22Rv1 (cell line): Measurements from ENCODE around the gene PSMA4.
A peak's percentile ranks its signal among the peaks of the same experiment; 100 is the strongest.

Source experiments
- H3K27ac ChIP-seq: fragments of 450-650 bp; 2 replicates; pipeline ENCODE4 v1.5.1; 2017
- ZFX ChIP-seq: fragments of 450-650 bp; IDR thresholded peaks from 2 replicates; pipeline ENCODE4 v1.6.1; 2017; ENCODE audit warnings: antibody characterized with exemption, borderline replicate concordance
- TF ChIP-seq, protein P1 (sequence below): fragments of 450-650 bp; IDR thresholded peaks from 2 replicates; pipeline ENCODE4 v1.5.1; 2017; ENCODE audit warnings: mild to moderate bottlenecking

PSMA4 gene

DNA sequence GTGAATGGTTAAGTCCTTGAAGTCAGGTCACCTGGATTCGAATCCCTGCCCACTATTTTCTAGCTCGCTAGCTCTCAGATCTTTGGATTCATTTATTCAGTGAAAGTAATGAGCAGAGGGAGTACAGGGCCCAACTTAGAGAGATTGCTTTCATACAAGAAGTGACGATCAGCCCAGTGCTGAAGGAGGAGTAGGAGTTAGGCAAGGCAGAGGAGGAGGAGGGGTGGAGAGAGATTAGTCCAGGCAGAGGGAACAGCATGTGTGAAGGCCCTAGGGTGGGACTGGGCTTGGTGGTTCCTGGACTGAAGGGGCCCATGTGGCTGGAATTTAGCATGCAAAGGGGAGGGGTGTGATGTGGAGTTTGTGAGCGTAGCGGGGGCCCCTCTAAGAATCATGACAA is 21.2 kb downstream of the PSMA4 start:
- TF ChIP-seq, protein P1, sequence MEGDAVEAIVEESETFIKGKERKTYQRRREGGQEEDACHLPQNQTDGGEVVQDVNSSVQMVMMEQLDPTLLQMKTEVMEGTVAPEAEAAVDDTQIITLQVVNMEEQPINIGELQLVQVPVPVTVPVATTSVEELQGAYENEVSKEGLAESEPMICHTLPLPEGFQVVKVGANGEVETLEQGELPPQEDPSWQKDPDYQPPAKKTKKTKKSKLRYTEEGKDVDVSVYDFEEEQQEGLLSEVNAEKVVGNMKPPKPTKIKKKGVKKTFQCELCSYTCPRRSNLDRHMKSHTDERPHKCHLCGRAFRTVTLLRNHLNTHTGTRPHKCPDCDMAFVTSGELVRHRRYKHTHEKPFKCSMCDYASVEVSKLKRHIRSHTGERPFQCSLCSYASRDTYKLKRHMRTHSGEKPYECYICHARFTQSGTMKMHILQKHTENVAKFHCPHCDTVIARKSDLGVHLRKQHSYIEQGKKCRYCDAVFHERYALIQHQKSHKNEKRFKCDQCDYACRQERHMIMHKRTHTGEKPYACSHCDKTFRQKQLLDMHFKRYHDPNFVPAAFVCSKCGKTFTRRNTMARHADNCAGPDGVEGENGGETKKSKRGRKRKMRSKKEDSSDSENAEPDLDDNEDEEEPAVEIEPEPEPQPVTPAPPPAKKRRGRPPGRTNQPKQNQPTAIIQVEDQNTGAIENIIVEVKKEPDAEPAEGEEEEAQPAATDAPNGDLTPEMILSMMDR: no peak
- no peak for TF ChIP-seq ZFX
- H3K27ac ChIP-seq: no peak overlapping the region

DNA sequence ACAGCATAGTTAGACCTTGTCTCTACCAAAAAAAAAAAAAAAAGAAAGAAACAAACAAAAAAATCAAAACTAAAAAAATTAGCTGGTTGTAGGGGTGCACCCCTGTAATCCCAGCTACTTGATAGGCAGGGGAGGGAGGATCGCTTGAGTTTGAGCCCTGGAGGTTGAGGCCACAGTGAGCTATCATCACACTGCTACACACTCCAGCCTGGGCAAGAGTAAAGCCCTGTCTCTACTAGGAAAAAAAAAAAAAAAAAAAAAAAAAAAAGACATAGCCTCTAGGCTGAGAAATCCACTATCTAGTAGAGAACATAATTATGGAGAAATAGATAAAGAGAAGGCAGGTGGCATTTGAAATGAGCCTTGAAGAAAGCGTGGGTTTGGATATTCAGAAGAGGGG is 22.8 kb downstream of the PSMA4 start:
- no peak overlapping the region for H3K27ac ChIP-seq
- TF ChIP-seq, protein P1: no peak
- no peak for TF ChIP-seq ZFX

DNA sequence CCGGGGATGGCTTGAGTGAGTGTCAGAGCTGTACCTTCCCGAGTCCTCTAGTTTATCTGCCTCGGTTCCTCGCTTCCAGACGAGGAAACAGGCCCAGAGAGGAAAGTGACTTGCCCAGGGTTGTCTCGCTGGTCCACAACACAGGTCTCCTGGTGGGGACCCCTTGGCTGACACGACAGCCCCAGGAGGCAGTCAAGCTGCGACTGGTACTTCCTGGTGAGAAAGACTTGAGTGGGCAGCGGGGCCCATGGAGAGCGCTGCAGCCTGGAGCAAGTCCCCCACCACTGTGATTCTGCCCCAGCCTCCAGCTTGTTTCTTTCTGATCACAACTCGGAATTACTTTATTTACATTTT is 24.5 kb downstream of the PSMA4 start:
- TF ChIP-seq, protein P1: no peak
- TF ChIP-seq ZFX: no peak
- H3K27ac ChIP-seq: peak overlapping the region; percentile 85

DNA sequence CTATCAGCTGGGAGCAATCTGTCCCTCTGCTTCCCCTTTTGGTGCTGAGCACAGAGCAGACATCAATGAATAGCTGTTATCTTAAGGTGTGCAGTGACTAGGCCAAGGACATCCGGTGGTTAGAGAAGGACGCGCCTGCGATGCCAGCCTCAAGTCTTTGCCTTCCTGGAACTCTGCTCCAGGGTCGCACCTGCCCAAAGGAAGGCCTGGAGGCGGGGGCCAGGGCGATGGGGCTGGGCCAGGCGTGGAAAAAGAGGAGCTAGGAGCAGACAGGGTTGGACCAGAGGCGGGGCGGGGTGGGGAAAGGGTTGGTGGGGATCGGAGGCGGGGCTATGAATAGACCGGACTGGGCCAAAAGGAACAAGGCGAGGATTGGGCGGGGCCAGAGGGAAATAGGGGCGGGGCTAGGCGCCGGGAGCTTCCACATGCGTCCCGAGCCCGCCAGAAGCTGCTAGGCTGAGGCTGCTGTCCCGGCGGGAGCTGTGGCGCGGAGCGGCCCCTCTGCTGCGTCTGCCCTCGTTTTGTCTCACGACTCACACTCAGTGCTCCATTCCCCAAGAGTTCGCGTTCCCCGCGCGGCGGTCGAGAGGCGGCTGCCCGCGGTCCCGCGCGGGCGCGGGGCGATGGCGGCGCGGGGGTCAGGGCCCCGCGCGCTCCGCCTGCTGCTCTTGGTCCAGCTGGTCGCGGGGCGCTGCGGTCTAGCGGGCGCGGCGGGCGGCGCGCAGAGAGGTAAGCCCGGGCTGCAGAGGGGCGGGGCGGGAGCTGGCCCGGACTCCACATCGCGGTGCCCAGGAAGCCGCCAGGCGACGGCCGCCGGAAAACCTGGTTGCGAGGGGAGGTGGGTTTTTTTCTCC is 25.1 kb downstream of the PSMA4 start, which contains the start of gene CHRNA5:
Gene CHRNA5, plus strand, starts transcription at position 424 of the 854 bp plus-strand sequence. Its CDS starts 200 bp downstream, at position 624.
- H3K27ac ChIP-seq: peak within 1 kb of the TSS; percentile 85
- TF ChIP-seq ZFX: no peak
- TF ChIP-seq, protein P1: no peak

DNA sequence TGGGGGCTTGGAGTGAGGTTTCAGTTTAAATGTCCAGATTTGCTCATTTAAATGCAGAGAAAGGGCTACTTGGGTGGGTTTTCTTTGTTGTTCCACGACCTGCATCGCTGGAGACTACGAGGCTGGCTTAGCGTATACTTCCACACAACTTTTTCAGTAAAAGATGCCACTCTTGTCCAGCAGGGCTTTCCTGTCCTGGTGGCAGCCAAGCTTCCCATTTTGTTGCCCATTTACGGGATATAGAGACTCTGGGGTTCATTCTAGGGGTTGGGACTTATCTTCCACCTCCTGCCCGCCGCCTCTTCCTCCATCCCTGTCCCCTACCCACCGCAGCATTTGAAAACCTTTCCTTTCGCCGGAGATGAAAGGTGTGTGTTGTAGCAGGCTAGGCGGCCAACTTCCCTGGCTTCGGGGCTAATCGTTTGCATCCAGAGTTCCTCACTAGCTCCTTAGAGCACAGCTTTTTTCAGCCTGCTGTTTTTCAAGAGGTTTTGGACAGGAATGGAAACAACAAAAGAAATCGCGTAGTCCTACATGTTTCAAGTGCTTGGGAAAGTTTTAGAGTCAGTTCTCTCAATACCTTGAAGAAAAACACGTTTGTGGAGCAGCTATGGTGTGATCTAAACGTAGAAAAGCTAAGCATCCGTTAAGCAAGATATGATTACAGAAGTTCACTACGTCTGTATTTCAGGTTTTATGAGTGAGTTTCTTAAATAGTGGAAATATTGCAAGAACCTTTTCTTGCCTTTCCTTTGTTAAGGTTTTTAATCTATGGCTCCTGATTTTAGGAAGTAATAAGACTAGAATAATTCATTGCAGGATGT is 25.9 kb downstream of the PSMA4 start:
- no peak for TF ChIP-seq ZFX
- TF ChIP-seq, protein P1: no peak; the same call in 1 of the 2 replicates
- H3K27ac ChIP-seq: peak overlapping the region; percentile 85

DNA sequence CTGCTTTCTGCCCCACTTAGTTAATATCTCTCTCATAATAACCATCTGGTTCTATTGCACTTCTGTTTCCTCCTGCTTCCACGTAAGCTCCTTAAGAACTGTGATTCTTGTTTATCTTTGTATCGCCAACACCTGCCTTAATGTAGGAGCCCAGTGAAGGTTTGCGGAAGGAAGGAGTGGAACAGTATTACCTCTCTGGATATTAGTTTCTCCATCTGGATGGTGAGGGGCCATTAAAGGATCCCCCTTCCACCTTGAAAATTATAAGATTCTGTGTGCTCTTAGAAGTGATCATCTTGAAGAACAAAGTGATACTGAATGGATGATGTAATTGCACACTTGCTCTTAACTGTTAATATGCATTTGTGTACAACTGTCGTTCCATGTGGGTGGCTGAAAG is 27.3 kb downstream of the PSMA4 start:
- no peak overlapping the region for H3K27ac ChIP-seq
- no peak for TF ChIP-seq ZFX
- TF ChIP-seq, protein P1: no peak
